Lung (tissue), 12 donors: ENCODE results near the gene SDK2. TPM values are rescaled to one million over a fixed set of nuclear protein-coding genes. Genes with fewer than 3 reads are reported as not detected.

Source experiments
- ATAC-seq: fragments of 200-7000 bp; cut with Tn5 transposase; one replicate; pipeline ENCODE4 v1.9.1; 2020; ENCODE audit warnings: moderate number of reproducible peaks; ENCODE audit not compliant: insufficient read depth, low FRiP score
- DNase-seq, 3 donors: peaks; one replicate each; pipeline ENCODE4 v3.0.0-alpha.2; 2013 to 2017
- H3K27ac ChIP-seq, 2 donors: one replicate each; pipeline ENCODE4 v1.5.1; 2013; ENCODE audit warnings: mild to moderate bottlenecking in 2 of 2, moderate library complexity in 2 of 2, control low read depth in 1 of 2, inconsistent platforms in 1 of 2, low read depth in 1 of 2, low read length in 1 of 2
- H3K27me3 ChIP-seq, 3 donors: one replicate each; pipeline ENCODE4 v1.5.1; 2013; ENCODE audit warnings: low read length in 2 of 3; ENCODE audit not compliant: control insufficient read depth in 3 of 3, insufficient read depth in 3 of 3
- H3K36me3 ChIP-seq, 4 donors: one replicate each; pipeline ENCODE4 v1.5.1; 2013; ENCODE audit warnings: low read length in 4 of 4, mild to moderate bottlenecking in 1 of 4, moderate library complexity in 1 of 4; ENCODE audit not compliant: control insufficient read depth in 4 of 4, insufficient read depth in 4 of 4
- H3K4me1 ChIP-seq, 5 donors: one replicate each; pipeline ENCODE4 v1.5.1; 2013; ENCODE audit warnings: low read length in 5 of 5, mild to moderate bottlenecking in 2 of 5, moderate library complexity in 1 of 5; ENCODE audit not compliant: control insufficient read depth in 5 of 5, insufficient read depth in 5 of 5
- H3K4me3 ChIP-seq: one replicate; pipeline ENCODE4 v1.5.1; 2013; ENCODE audit warnings: mild to moderate bottlenecking, control low read depth, moderate library complexity
- H3K9ac ChIP-seq, 2 donors: one replicate each; pipeline ENCODE4 v1.5.1; 2013; ENCODE audit warnings: low read length in 2 of 2, control low read depth in 1 of 2; ENCODE audit not compliant: insufficient read depth in 1 of 2
- H3K9me3 ChIP-seq, 4 donors: one replicate each; pipeline ENCODE4 v1.5.1; 2013; ENCODE audit warnings: low read length in 3 of 4, mild to moderate bottlenecking in 1 of 4, moderate library complexity in 1 of 4; ENCODE audit not compliant: control insufficient read depth in 4 of 4, insufficient read depth in 3 of 4
- CTCF ChIP-seq: IDR thresholded peaks from 2 replicates; pipeline ENCODE4 v1.5.1; 2012; ENCODE audit warnings: mild to moderate bottlenecking; ENCODE audit errors: control extremely low read depth, extremely low read depth
- WGBS, 2 donors: extraction: QIAGEN DNeasy Blood & Tissue Kit; methylation state at CpG; one replicate each; pipeline ENCODE4 v1.1.7; 2013; 5-methylcytosine and 5-hydroxymethylcytosine counted together
- polyA plus RNA-seq, 2 donors: library from polyadenylated mRNA; stranded (reverse); fragments of 200-250 nt; gene quantifications; one replicate each; pipeline ENCODE4 v1.2.1, GENCODE V29; 2013
- total RNA-seq, 2 donors: library from RNA; depleted of rRNA in 1 of 2; stranded (reverse); fragments of >200 nt in 1 of 2; gene quantifications; one replicate each; pipeline ENCODE4 v1.2.1, GENCODE V29; 2014 to 2021
- donor health status: control.
- donor health status: control.
- donor health status: Bipolar disorder and iron deficiency.
- donor health status: healthy.
- donor health status: DM: yes; HTN: yes; CAD: no.

SDK2 gene
- total and polyA plus RNA-seq, 4 donors: 0.91 to 41.7 (median 4.3) TPM

DNA sequence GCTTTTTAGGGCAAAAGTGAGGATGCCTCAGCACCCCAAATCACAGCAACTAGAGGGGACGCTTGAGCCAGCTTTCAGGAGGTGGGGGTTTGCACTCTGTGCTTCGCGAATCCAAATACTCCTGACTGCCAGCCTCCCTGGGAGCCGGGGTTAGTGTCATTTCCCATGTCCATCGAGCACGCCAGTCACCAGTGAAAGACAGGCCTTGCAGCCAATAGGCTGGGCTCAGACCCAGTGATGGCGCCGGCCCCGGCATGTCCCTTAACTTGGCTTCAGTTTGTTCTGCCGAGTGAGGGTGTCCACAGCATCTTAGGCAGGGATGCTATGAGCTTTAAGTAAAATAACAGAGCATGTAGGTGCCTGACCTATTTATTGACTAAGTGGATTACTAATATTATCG lies 281.5 kb downstream of the SDK2 start:
- Histone ChIP-seq H3K36me3 (no peaks in the 10 kb centered on the region), H3K27ac (no peak overlapping the region), H3K9me3 (no peaks in the 10 kb centered on the region), H3K27me3 (no peaks in the 10 kb centered on the region), H3K4me3 (no peak overlapping the region), H3K9ac (no peak overlapping the region), H3K4me1 (peaks cover 0 to 40% (median 12%) of the 10 kb centered on the region in 5 donors)
- no peak for TF ChIP-seq CTCF
- ATAC-seq (no peak), DNase-seq (no peak)
- 90 to 96% methylated on average over 11 of the region's 11 CpGs for WGBS, 2 donors

- ATAC-seq: no peak
- peaks cover 0 to 35% (median 5%) of the 10 kb centered on the region in 5 donors for H3K4me1 ChIP-seq
- H3K9me3 ChIP-seq: no peaks in the 10 kb centered on the region
- 82 to 90% methylated on average over 29 of the region's 29 CpGs for WGBS, 2 donors
- no peak overlapping the region for H3K4me3 ChIP-seq
- no peak for TF ChIP-seq CTCF
- DNase-seq: no peak
- no peaks in the 10 kb centered on the region for H3K27me3 ChIP-seq
- H3K36me3 ChIP-seq: no peaks in the 10 kb centered on the region
- H3K9ac ChIP-seq: no peak overlapping the region
- no peak overlapping the region for H3K27ac ChIP-seq
These were observed 283.1 kb downstream of the SDK2 start for GRCh38 chr17:73360961-73361761.

DNA sequence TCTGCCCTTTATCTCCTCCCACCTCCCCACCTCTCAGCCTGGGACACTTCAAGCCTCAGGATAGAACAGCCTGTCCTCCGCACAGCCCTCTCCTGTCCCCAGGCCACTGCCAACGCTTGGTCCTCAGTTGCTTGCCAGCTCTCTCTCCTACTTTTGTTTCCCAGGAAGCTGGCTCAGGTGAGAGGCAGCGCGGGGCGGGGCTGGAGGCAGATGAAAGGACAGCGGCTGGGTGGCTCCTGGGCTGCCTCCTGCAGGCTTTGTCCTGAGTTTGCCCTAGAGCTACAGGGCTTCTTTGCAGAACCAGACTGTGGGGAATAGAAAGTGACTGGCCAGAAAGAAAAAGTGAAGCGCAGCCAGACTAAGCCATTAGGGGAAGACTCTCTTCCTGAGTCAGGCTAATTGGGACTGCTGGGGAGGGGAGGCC lies 284.2 kb downstream of the SDK2 start:
- TF ChIP-seq CTCF: no peak
- DNase-seq (peak; percentile 28 to 65 (median 63)), ATAC-seq (peak; percentile 65)
- peaks cover 0 to 27% (median 0%) of the 10 kb centered on the region in 5 donors for H3K4me1 ChIP-seq
- H3K27me3 ChIP-seq: no peaks in the 10 kb centered on the region
- 68 to 79% methylated on average over 7 of the region's 7 CpGs for WGBS, 2 donors
- H3K9me3 ChIP-seq: no peaks in the 10 kb centered on the region
- no peak overlapping the region for H3K4me3 ChIP-seq
- H3K27ac ChIP-seq: no peak overlapping the region
- no peaks in the 10 kb centered on the region for H3K36me3 ChIP-seq
- H3K9ac ChIP-seq: no peak overlapping the region
